Kidney (tissue), 14 donors: Measurements from ENCODE around the gene DUS2. TPM values are rescaled to one million over a fixed set of nuclear protein-coding genes. Genes with fewer than 3 reads are reported as not detected.

Experiments used
- DNase-seq, 5 donors: peaks; one replicate each; pipeline ENCODE4 v3.0.0-alpha.2; 2013 to 2020
- FAIRE-seq: peaks from 2 replicates; lab custom pipeline; 2012; peaks lifted over from hg19 to GRCh38; lab: Jason Lieb, UNC
- H3K27ac ChIP-seq, 2 donors: one replicate each; pipeline ENCODE4 v1.7.0; 2013; ENCODE audit warnings: low read depth in 2 of 2, low read length in 2 of 2, inconsistent platforms in 1 of 2
- H3K27me3 ChIP-seq: one replicate; pipeline ENCODE4 v1.7.1; 2013; ENCODE audit warnings: low read length, inconsistent platforms; ENCODE audit not compliant: control insufficient read depth, insufficient read depth
- H3K36me3 ChIP-seq, 3 donors: one replicate each; pipeline versions ENCODE4 v1.7.0 to v1.7.1; 2013; ENCODE audit warnings: low read length in 3 of 3, control low read depth in 1 of 3, inconsistent platforms in 1 of 3; ENCODE audit not compliant: insufficient read depth in 3 of 3, control insufficient read depth in 2 of 3
- H3K4me1 ChIP-seq, 3 donors: one replicate each; pipeline versions ENCODE4 v1.7.0 to v1.7.1; 2013; ENCODE audit warnings: low read length in 3 of 3, inconsistent platforms in 1 of 3, low read depth in 1 of 3; ENCODE audit not compliant: control insufficient read depth in 2 of 3, insufficient read depth in 2 of 3
- H3K4me3 ChIP-seq, 3 donors: one replicate each; pipeline versions ENCODE4 v1.7.0 to v1.8.1; 2013; ENCODE audit warnings: low read length in 3 of 3, control low read depth in 1 of 3, inconsistent platforms in 1 of 3
- H3K9ac ChIP-seq, 3 donors: one replicate each; pipeline versions ENCODE4 v1.7.0 to v1.7.1; 2013; ENCODE audit warnings: low read length in 3 of 3, control low read depth in 1 of 3, inconsistent platforms in 1 of 3
- H3K9me3 ChIP-seq, 3 donors: one replicate each; pipeline versions ENCODE4 v1.7.0 to v1.7.1; 2013; ENCODE audit warnings: low read length in 3 of 3, control low read depth in 1 of 3, inconsistent platforms in 1 of 3; ENCODE audit not compliant: control insufficient read depth in 2 of 3, insufficient read depth in 1 of 3
- CTCF ChIP-seq: IDR thresholded peaks from 3 replicates; pipeline ENCODE4 v1.5.1; 2012; ENCODE audit warnings: mild to moderate bottlenecking, moderate library complexity, borderline replicate concordance; ENCODE audit not compliant: insufficient read depth; ENCODE audit errors: extremely low read depth
- intact Hi-C: fragments of 100-400 bp; cut with DNase I; formaldehyde crosslinking; loops from one replicate; pipeline ENCODE4 v1.11.1; 2022
- polyA plus RNA-seq: library from polyadenylated mRNA; stranded (reverse); fragments of 350-450 nt; fragmentation: Illumina TruSeq; extraction: RNeasy Lipid Tissue Mini Kit (QIAGEN cat#74804); gene quantifications from one replicate; pipeline ENCODE4 v1.2.3, GENCODE V29; 2014; ENCODE audit warnings: low read depth, low replicate concordance; ENCODE audit not compliant: insufficient read depth
- total RNA-seq: library from RNA; stranded (reverse); fragmentation: NEBNext Ultra II Directional; extraction: Animal tissue kit (Norgen Biotek cat#: 25700); gene quantifications from one replicate; pipeline ENCODE4 v1.2.1, GENCODE V29; 2021
- donor health status: control.
- donor health status: control.
- donor health status: control.
- donor health status: control.
- donor health status: control.
- donor health status: DM: yes; HTN: yes; CAD: no.
- donor health status: Normal renal cell carcinoma (clear cell type).

Gene DUS2
- total and polyA plus RNA-seq, 2 donors from 2014 or later = 12.1 to 12.5 TPM

GRCh38 chr16:67977005-67977404 is 46.1 kb upstream of the DUS2 start:
- intact Hi-C loops = no loop called here
- Histone ChIP-seq H3K27me3 (no peaks in the 10 kb centered on the region), H3K4me1 (no peaks in the 10 kb centered on the region), H3K9me3 (no peaks in the 10 kb centered on the region), H3K4me3 (no peak overlapping the region), H3K36me3 (no peaks in the 10 kb centered on the region), H3K27ac (no peak overlapping the region), H3K9ac (no peak overlapping the region)
- no peak for FAIRE-seq
- TF ChIP-seq CTCF = no peak
- DNase-seq = no peak

GRCh38 chr16:67977469-67978227 is 45.4 kb upstream of the DUS2 start:
- Histone ChIP-seq H3K4me3 (no peak overlapping the region), H3K9ac (no peak overlapping the region), H3K9me3 (no peaks in the 10 kb centered on the region), H3K4me1 (no peaks in the 10 kb centered on the region), H3K27me3 (no peaks in the 10 kb centered on the region), H3K36me3 (no peaks in the 10 kb centered on the region), H3K27ac (no peak overlapping the region)
- FAIRE-seq = no peak
- DNase-seq = no peak
- intact Hi-C loops = no loop called here
- TF ChIP-seq CTCF = no peak

GRCh38 chr16:67979955-67980678 is 43.0 kb upstream of the DUS2 start, which contains the start of gene DPEP3:
Gene DPEP3 (minus strand): TSS chr16:67980499. CDS start chr16:67980380, 119 bp downstream.
- no peak for TF ChIP-seq CTCF
- Histone ChIP-seq H3K4me1 (no peaks in the 10 kb centered on the region), H3K4me3 (no peak within 1 kb of the TSS), H3K36me3 (no peaks in the 10 kb centered on the region), H3K9ac (no peak within 1 kb of the TSS), H3K27ac (no peak within 1 kb of the TSS), H3K9me3 (no peaks in the 10 kb centered on the region), H3K27me3 (no peaks in the 10 kb centered on the region)
- intact Hi-C loops = no loop called here
- no peak for DNase-seq
- FAIRE-seq = no peak
